Tibial artery (tissue), 4 donors: ENCODE measurements around the gene CFAP73.
"Not testable (repeated sequence)": the region's sequence is repeated elsewhere in the genome, so short reads cannot be mapped to it uniquely, and the experiment has no call there.

ENCODE experiments used
- DNase-seq, 2 donors: peaks; one replicate each; pipeline ENCODE4 v3.0.0-alpha.2; 2019
- H3K27ac ChIP-seq, 2 donors: fragments of 200-600 bp; sonication (generic) in 1 of 2; 1 replicate in 1 of 2; 2 replicates in 1 of 2; pipeline ENCODE4 v1.5.1; 2018 to 2019; ENCODE audit warnings: mild to moderate bottlenecking in 1 of 2
- H3K27me3 ChIP-seq, 2 donors: fragments of 200-600 bp; sonication (generic) in 1 of 2; one replicate each; pipeline versions ENCODE4 v1.5.1 to v1.6.0; 2016 to 2019
- H3K36me3 ChIP-seq, 3 donors: fragments of 200-600 bp; sonication (generic) in 2 of 3; one replicate each; pipeline ENCODE4 v1.5.1; 2016 to 2019; ENCODE audit warnings: mild to moderate bottlenecking in 2 of 3
- H3K4me1 ChIP-seq, 4 donors: fragments of 200-600 bp; sonication (generic) in 2 of 4; 1 replicate in 3 of 4; 2 replicates in 1 of 4; pipeline ENCODE4 v1.5.1; 2016 to 2019
- H3K4me3 ChIP-seq, 2 donors: fragments of 200-600 bp; sonication (generic) in 1 of 2; 1 replicate in 1 of 2; 2 replicates in 1 of 2; pipeline ENCODE4 v1.5.1; 2018 to 2019; ENCODE audit warnings: mild to moderate bottlenecking in 2 of 2
- H3K9me3 ChIP-seq, 3 donors: fragments of 200-600 bp; sonication (generic) in 1 of 3; one replicate each; pipeline ENCODE4 v1.5.1; 2016 to 2019
- intact Hi-C: fragments of 100-400 bp; cut with DNase I; formaldehyde crosslinking; loops from one replicate; pipeline ENCODE4 v1.15.0; 2023; ENCODE audit warnings: low total_unique reads
- TF ChIP-seq, protein P1 (sequence below), 2 experiments: fragments of 200-600 bp in 1 of 2; fragments of 450-650 bp in 1 of 2; IDR thresholded peaks; one replicate each; pipeline ENCODE4 v1.5.1; 2017 to 2019; ENCODE audit warnings: antibody characterized with exemption in 2 of 2, mild to moderate bottlenecking in 1 of 2, moderate library complexity in 1 of 2

The CFAP73 gene

DNA sequence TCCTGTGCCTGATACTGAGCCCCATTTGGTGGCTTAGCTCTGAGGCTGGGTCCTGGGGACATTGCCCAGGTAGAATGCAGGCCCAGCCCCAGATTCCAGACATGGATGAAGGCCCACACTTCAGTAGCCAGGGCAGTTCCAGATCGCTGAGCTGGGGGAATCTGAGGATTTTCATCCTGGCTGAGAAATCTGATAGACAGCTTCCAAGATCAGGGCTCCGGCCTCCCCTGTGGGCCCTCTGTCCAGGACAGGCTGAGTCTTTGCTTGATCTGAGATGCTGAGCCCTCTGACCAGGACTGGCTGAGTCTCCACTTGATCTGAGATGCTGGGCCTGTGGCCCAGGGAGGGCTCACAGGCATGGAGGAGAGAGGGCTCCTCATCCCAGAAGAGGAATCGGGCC is 10.7 kb upstream of the CFAP73 start:
- TF ChIP-seq, protein P1, sequence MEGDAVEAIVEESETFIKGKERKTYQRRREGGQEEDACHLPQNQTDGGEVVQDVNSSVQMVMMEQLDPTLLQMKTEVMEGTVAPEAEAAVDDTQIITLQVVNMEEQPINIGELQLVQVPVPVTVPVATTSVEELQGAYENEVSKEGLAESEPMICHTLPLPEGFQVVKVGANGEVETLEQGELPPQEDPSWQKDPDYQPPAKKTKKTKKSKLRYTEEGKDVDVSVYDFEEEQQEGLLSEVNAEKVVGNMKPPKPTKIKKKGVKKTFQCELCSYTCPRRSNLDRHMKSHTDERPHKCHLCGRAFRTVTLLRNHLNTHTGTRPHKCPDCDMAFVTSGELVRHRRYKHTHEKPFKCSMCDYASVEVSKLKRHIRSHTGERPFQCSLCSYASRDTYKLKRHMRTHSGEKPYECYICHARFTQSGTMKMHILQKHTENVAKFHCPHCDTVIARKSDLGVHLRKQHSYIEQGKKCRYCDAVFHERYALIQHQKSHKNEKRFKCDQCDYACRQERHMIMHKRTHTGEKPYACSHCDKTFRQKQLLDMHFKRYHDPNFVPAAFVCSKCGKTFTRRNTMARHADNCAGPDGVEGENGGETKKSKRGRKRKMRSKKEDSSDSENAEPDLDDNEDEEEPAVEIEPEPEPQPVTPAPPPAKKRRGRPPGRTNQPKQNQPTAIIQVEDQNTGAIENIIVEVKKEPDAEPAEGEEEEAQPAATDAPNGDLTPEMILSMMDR (IDR thresholded peaks at IDR 0.05), result no peak
- Histone ChIP-seq H3K9me3 (no peaks in the 10 kb centered on the region), H3K4me1 (peaks cover 0 to 14% (median 0%) of the 10 kb centered on the region in 4 donors), H3K27ac (no peak overlapping the region), H3K36me3 (no peaks in the 10 kb centered on the region), H3K27me3 (peaks cover 0 to 52% of the 10 kb centered on the region in 2 donors), H3K4me3 (no peak overlapping the region)
- DNase-seq, result no peak
- intact Hi-C loops, result no loop called here

DNA sequence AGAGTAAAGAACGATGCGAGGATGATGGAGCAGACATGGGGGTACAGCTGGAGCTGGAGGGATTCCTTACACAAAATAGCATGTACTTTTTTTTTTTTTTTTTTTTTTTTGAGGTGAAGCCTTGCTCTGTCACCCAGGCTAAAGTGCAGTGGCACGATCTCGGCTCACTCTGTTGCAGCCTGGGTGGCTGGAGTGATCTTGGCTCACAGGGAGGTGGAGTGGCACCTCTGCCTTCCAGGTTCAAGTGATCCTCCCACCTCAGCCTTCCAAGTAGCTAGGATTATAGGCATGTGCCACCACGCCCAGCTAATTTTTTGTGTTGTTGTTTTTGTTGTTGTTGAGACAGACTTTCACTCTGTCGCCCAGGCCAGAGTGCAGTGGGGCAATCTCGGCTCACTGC is 8.8 kb upstream of the CFAP73 start:
- H3K4me1 ChIP-seq, result peaks cover 0 to 8% (median 0%) of the 10 kb centered on the region in 4 donors
- no peak overlapping the region for H3K4me3 ChIP-seq
- no peaks in the 10 kb centered on the region for H3K9me3 ChIP-seq
- intact Hi-C loops, result no loop called here
- no peak overlapping the region for H3K27ac ChIP-seq
- no peak for DNase-seq
- peaks cover 0 to 33% of the 10 kb centered on the region in 2 donors for H3K27me3 ChIP-seq
- TF ChIP-seq, protein P1 (IDR thresholded peaks at IDR 0.05), result no peak
- H3K36me3 ChIP-seq, result no peaks in the 10 kb centered on the region

DNA sequence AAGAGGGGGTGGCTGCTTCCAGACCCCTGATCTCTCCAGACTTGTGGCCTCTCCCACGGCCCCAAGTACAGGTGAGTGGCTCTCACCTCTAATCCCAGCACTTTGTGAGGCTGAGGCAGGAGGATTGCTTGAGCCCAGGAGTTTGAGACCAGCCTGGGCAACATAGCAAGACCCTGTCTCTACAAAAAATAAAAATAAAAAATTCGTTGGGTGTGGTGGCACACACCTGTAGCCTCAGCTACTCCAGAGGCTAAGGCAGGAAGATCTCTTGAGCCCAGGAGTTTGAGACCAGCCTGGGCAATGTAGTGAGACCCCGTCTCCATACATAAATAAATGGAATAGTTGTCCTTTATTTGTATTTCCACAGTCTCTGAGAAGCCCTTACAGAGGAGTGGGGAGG is 7.8 kb upstream of the CFAP73 start:
- intact Hi-C loops, H3K27ac ChIP-seq: not testable (repeated sequence)

DNA sequence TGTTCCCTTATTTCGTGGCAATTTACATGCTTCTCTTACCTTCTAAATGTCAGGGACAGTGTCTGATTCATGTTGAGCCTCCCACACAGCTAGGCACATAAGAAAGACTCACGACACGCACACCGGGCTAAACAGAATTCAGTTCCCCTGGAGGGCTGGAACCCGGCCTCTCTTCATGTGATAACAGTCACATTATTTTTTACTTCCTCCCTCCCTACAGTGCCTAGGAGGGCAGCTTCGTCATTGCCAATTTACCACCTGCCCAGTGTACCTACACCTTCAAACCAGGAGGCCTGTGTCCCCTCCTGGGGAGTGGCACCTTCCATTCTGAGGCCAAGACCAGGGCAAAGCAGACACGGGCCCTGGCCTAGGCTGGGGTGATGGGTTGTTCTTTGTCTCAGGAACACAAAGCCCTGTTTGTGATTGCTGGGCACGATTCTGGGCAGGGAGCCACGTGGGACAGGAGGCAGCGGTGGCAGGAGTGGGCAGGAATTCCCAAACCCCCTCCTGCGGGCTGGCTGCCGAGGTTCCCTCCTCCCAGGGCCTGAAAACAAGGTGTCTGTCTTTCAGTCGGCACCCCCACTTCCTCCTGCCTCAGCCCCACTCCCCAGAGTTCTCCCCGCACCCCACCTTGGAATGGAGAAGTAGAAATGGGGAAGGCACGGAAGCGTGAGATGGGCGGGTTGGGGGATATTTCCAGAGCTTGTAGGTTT is 7.2 kb upstream of the CFAP73 start:
- Histone ChIP-seq H3K27ac (no peak overlapping the region), H3K4me1 (no peaks in the 10 kb centered on the region), H3K27me3 (peaks cover 0 to 18% of the 10 kb centered on the region in 2 donors), H3K9me3 (peaks cover 0 to 9% (median 7%) of the 10 kb centered on the region in 3 donors), H3K36me3 (no peaks in the 10 kb centered on the region), H3K4me3 (no peak overlapping the region)
- TF ChIP-seq, protein P1 (IDR thresholded peaks at IDR 0.05), result no peak
- intact Hi-C loops, result no loop called here
- DNase-seq, result peak; percentile 46 to 74

More for the DNA sequence above, 7.8 kb upstream of the CFAP73 start:
- not testable (repeated sequence) for H3K4me1 ChIP-seq, H3K4me3 ChIP-seq, H3K36me3 ChIP-seq, DNase-seq, H3K9me3 ChIP-seq
- peaks cover 0 to 23% of the 10 kb centered on the region in 2 donors for H3K27me3 ChIP-seq

DNA sequence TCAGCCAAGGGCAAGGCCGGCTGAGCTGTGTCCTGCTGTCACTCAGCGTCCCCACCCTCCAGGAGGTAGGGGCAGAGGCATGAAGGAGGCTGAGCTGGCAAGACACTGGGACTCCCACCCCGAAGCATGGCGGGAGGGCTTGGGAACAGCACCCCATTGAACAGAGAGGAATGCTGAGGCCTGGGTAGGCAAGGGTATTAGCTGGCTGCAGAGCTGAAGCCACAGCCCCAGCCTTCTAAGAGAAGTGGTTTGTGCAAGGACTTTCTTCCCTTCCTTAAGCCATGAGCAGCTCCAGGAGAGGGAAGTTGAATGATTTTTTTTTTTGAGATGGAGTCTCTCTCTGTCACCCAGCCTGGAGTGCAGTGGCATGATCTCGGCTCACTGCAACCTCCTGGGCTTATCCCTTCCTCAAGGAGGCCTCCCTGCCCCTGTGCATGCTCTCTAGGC is 6.6 kb upstream of the CFAP73 start:
- no peaks in the 10 kb centered on the region for H3K36me3 ChIP-seq
- H3K27ac ChIP-seq, result no peak overlapping the region
- peaks cover 0 to 9% (median 7%) of the 10 kb centered on the region in 3 donors for H3K9me3 ChIP-seq
- no peak overlapping the region for H3K4me3 ChIP-seq
- DNase-seq, result no peak
- intact Hi-C loops, result no loop called here
- TF ChIP-seq, protein P1 (IDR thresholded peaks at IDR 0.05), result no peak
- peaks cover 0 to 14% of the 10 kb centered on the region in 2 donors for H3K27me3 ChIP-seq
- no peaks in the 10 kb centered on the region for H3K4me1 ChIP-seq

DNA sequence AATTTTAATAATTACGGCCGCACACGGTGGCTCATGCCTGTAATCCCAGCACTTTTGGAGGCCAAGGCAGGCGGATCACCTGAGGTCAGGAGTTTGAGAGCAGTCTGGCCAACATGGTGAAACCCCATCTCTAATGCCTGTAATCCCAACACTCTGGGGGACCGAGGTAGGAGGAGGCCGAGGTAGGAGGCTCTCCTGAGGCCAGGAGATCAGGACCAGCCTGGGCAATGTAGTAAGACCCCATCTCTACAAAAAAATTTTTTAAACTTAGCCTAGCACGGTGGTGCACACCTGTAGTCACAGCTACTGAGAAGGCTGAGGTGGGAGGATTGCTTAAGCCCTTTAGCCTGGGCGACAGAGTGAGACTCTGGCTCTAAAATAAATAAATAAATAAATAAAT is 5.6 kb upstream of the CFAP73 start:
- intact Hi-C loops, result no loop called here
- Histone ChIP-seq H3K27ac (no peak overlapping the region), H3K4me3 (no peak overlapping the region), H3K9me3 (peaks cover 0 to 9% (median 7%) of the 10 kb centered on the region in 3 donors), H3K36me3 (no peaks in the 10 kb centered on the region), H3K27me3 (peaks cover 0 to 11% of the 10 kb centered on the region in 2 donors), H3K4me1 (no peaks in the 10 kb centered on the region)
- no peak for DNase-seq
- TF ChIP-seq, protein P1 (IDR thresholded peaks at IDR 0.05), result no peak
